ENCODE results near the gene DACH1.

The DACH1 gene

DNA sequence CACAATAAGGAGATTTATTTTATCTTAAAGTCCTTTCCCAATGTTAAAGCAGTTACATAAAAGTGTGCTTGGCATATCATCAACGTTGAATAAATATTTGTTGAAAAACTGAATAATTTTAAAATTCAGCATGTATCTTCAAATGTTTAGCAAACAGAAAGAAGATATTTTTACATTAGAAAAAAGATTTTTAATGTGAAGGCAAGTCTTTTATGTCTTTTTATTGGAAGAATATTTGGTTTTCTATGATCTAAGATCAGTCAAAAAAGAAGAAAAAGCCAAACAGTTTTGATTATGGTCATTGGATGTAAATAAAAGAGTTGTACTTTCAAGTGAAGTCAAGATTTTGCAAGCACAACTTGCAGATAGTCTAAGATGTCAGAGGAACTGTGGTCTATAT lies 397.4 kb downstream of the DACH1 start:
- DNase-seq, result no peak

DNA sequence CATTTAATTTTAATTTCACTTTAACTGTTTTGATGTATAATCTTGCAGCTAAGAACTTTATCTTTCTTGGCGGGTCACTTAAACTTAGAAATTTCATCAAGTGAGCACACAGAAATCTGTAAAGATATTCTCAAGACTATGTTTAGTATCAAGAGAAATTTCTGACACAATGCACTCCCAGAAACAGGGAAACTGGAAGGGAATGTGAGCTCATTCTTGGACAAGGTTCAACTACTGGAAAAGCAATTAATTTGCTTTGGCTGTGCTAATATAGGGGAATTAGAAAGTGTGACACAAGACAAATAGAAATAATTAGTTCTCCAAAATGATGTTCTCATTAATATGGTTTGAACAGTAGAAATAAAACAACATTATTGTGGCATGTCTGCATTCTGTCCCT lies 402.3 kb downstream of the DACH1 start:
- no peak for DNase-seq

DNA sequence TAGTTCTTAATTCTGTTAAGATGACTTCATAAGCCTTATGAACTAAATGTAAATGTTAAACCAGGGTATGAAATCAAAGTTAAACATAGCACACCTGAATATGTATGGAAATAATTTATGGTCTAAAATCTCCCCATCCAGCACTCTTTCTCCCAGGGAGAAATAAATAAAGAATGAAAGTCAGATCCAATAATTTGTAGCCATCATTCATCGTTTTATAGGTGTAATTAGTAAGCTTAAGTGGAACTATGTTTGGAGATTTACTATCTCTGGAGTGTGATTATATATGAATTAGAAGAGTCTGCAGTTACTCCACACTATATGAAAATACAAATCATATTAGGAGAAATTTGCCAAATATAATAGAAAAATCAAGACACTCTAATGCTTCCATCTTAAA lies 405.1 kb downstream of the DACH1 start:
- no peak for DNase-seq

DNA sequence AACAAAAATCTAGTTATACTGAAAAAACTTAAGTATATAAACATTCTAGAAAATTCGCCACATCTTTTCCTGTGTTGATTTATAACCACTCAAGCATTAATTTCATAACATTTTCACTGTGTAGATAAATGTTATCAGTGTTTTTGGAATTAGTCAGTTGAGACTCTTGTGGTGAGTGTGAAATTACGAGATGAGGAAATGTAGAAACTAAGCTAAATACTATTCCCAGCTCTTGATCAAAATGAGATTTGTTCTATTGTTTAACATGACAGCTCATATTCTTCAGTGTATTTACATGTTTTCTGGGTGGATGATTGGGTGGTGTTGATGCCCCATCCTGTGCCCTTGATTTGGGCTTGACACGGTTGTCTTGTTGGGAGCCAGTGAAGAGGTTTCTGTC lies 406.8 kb downstream of the DACH1 start:
- no peak for DNase-seq

DNA sequence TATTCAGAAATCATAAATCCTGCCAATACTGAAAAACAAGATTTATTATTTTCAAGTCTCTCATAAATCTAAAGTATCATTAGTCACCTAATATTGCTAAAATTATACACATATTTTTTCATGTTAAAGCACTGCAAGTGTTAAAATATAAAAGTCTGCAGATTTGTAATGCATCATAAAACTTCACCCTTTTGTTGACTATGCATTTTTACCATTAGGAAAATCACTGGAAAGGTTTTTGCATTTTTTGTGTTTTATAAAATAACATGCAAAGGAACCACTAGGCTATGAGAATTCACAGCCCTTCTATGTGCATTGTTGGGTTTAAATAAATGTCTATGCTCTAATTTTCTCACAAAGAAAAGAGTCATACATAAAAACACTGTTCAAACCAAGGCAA lies 407.3 kb downstream of the DACH1 start:
- DNase-seq, result no peak

DNA sequence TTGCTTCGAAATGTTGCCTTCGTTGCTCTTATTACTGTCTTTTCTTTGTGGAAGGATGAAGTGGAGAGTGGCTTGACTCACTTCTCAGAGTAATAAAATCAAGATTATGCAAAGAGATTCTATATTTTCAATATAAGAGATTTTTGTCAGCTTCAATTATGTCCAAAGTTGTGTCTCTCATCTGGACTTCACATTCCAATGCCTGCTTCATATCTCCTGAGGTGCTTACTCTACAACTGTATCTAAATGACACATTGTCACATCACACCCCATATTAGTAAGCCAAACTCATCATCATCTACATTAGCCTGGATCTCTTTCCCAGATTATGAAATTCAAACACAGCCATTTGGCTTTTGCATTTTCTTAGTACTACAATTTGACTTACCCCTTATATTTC lies 409.4 kb downstream of the DACH1 start:
- DNase-seq, result no peak

DNA sequence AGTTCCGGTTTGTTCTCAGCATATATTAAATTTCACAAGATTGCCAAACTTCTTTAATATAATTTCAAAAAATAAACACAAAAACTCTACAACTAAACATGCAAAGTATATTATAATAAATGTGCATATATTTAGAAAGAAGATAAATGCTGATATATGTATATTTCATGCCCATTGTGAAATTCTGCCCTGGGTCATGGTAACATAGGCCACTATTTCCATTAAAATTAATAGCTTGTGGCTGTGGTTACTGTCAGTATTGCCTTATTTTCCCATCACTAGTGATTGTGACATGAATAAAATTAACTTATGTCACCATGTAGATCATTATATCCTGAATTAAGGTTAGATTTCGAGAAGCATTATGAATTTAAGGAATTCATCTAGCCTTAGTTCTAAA lies 410.9 kb downstream of the DACH1 start:
- DNase-seq, result no peak

DNA sequence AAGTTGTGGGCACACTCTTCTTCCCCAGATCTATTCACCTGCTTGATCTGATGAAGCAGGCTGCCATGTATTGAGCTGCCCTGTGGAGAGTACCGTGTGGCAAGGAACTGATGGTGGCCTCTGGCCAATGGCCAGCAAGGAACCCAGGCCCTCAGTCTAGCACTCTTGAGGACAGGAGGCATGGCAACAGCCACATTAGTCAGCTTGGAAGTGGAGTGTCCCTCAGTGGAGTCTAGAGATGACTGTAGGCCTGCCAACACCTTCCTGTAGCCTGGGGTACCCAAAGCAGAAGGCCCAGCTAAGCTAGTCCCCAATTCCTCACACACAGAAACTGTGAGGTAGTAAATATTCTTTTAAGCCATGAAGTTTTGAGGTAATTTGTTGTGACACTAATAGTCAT lies 412.5 kb downstream of the DACH1 start:
- no peak for DNase-seq

DNA sequence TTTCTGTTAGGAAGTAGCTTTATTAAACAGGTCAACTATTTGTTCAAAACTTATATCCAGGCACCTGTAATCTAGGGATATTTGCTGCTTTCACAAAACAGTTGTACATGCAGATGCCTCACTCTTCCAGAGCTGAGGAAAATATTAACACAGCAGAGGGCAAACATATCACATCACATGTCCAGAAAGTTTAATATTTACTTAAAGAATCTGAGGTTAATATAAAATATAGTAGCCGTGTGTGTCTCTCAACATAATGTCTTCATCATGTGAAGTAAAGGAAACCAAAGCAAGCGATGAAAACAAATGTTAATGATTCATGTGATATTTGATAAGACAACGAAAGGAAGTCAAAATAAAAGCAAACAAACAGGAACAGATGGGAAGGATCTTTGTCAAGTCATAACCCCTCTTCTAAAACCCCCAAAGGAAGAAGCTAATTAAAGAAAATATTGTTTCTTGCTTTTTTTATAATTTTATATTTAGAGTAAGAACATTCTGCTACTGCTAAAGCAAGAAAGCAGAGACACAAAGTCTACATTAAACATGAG lies 418.8 kb downstream of the DACH1 start:
- no peak for DNase-seq

DNA sequence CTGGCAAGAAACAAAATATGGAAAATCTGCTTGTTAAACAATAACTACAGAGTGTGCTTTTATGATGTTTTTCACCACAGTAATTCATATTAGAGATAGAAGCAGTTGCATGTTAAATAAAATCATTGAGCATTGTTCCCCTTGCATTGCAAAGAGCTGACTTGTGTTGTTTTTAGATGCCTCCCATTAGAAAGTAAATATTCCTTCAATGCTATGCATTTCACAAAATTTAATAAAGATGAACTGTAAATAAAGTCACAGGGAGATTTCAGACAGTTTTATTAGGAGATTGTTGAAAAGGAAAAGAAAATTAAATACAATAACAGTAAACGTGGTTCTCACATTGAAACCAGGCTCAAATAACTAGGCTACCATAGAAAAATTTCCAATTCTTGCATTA lies 429.3 kb downstream of the DACH1 start:
- no peak for DNase-seq

DNA sequence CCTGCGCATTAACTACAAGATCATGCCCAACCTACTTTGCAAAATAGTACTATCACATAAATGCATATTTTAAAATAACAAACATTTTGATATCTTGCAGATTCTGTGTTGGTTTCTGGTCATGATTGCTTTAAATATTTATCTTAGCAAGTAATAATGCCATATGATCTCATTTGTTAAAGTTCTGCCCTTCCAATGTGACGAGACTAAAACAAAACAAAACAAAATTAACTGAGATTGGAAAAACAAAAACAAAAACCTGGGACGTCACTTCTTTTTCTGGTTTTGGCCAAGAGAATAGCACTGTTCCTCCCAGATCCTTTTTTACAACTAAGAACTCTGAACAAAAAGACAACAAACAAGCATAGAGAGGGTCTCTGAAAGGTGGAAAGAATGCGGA lies 436.3 kb downstream of the DACH1 start:
- DNase-seq, result no peak

DNA sequence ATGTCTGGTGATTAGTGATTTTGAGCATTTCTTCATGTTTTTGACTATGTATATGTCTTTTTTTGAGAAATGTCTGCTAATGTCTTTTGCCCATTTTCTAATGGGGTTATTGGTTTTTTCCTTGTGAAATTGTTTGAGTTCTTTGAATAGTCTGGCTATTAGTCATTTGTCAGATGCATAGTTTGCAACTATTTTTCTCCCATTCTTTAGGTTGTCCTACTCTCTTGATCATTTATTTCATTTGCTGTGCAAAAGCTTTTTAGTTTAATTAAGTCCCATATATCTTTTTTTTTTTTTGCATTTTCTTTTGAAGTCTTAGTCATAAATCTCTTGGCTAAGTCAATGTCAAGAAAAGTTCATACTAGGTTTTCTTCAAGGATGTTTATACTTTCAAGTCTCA lies 449.8 kb downstream of the DACH1 start:
- DNase-seq, result no peak

DNA sequence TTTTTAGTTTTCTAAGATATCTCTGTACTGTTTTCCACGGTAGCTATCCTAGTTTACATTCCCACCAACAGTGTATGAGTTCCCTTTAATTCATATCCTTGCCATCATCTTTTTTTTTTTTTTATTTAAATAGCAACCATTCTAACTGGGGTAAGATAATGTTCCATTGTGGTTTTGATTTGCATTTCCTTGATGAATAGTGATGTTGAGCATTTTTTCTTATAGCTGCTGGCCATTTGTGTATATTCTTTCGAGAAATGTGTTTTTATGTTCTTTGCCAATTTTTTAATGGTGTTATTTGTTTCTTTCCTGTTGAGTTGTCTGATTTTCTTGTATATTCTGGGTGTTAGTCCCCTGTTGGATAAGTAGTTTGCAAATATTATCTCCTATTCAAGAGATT lies 454.8 kb downstream of the DACH1 start:
- no peak for DNase-seq

DNA sequence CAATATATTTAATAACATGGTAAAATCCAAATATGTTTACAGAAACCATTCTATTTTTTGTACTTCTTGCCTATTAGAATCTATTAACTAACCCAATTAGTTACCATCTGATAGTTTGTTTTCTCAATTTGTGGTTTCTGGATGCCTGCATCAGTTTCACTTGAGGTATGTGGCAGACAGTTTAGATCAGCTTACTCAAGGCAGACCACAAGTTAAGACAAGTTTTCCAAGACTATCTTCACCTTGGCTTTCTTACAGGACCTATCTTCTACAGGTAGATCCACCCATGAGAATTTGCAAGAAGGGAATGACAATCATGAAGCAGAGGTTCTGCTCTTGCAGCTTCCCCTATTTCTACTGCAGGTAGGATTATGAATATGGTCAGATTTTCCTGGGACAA lies 458.6 kb downstream of the DACH1 start:
- no peak for DNase-seq

DNA sequence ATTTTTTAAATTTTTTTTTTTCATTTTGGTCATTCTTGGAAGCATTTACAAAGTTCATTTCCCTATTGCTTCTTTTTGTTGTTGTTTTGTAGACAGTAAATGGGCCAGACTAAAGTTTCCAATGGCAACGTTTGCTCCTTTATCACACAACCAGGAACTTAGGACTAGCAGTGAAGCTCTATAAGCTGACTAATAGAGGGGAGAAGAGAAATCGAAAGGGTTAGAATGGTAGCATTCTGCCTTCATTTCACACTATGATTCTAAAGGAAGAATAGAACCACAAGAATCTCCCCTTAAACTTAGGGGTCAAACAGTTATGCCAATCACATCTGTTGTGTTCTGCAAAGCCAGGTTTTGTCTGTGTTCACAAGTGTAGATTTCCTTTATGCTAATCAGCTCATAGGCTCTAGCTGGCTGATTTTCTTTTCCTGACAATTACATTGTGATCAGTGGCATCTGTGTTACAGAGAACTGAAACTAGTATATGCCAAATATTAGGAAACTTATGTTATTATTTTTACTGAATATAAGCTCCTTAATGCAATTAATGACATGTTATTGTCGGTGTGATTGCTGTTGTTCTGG lies 467.3 kb downstream of the DACH1 start:
- no peak for DNase-seq

DNA sequence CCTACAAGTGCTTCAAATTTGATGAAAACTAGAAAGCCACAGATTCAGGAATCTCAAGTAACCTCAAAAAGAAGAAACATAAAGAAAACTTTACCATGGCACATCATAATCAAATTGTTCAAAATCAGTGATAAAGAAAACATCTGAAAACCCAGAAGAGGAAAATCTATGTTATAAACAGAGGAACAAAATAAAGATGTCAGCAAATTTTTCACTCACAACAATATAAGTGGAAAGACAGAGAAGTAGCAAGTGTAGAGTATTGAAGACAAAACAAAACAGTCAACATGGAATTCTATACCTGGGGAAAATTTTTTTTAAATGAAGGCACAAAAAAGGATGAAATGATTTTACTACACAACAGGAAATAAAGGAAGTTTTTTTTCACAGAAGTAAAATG lies 470.9 kb downstream of the DACH1 start:
- DNase-seq, result no peak

DNA sequence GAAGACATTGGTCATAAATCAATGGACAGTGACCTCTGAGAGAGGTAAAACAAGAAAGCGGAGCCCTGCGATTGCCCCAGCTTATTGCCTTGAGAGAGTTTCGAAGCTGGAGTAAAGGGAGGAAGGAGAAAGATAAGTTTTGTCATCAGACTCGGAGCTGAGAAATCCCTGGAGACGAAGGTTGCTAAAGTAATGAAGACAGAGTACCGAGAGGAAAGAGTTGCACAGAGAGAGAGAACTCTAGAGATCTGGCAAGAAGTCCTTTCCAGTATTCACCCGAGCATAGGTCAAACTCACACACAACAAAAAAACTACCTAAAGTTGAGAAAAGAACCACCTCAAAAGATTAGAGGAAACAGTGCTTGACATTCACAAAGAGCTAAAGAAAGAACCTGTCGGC lies 472.0 kb downstream of the DACH1 start:
- DNase-seq, result no peak

DNA sequence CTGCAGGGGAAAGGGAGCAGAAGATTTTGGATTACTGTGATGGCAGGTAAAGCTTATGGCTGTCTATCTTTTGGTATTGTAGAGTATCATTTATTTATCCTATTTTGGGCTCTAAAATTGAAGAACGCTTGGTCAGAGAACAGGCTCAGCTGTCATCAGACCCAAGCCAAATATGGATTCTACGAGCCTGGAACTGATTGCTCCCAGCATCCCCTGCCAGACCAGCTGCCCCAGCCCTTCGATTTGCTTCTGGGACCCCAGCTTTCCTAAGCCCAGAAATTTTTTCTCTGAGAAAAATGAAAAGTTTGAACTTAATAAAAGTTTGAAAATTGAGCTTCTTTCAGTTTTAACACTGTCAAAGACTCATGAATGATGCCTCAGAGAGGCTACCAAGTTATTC lies 472.8 kb downstream of the DACH1 start:
- no peak for DNase-seq

Data from COR-L47 (cell line).